ENCODE data around the gene NDFIP1. TPM values are rescaled to one million over a fixed set of nuclear protein-coding genes. Genes with fewer than 3 reads are reported as not detected.

Gene NDFIP1
- total and polyA plus RNA-seq, 2 donors (not counting 1 experiment from before 2014, with no cell fraction given), result 55.8 to 67.4 TPM

- Histone ChIP-seq H4K20me1 (ENCODE audit: control insufficient read depth, extremely low read depth, insufficient read depth, low read length) (no peaks in the 10 kb centered on the region), H3K4me2 (ENCODE audit: extremely low read depth, insufficient read depth, low read length) (no peak overlapping the region), H3K27ac (ENCODE audit: insufficient read depth, low read length) (no peak overlapping the region), H3K79me2 (ENCODE audit: control insufficient read depth, insufficient read depth, low read length) (no peaks in the 10 kb centered on the region), H2AFZ (ENCODE audit: low read length) (no peak overlapping the region), H3K9me3 (ENCODE audit: control insufficient read depth, insufficient read depth, low read depth, low read length) (no peaks in the 10 kb centered on the region), H3K4me1 (ENCODE audit: control insufficient read depth, extremely low read depth, insufficient read depth, low read length) (no peaks in the 10 kb centered on the region), H3K27me3 (ENCODE audit: control insufficient read depth, insufficient read depth, low read length) (no peaks in the 10 kb centered on the region), H3K9ac (ENCODE audit: insufficient read depth, low read length) (no peak overlapping the region), H3K36me3 (ENCODE audit: control insufficient read depth, insufficient read depth, low read length) (no peaks in the 10 kb centered on the region), H3K4me3 (replicated peaks in 1 of 4; ENCODE audit: control extremely low read depth in 1 of 4, insufficient read depth in 1 of 4, low read depth in 3 of 4, low read length in 4 of 4) (no peak overlapping the region)
- TF ChIP-seq EZH2 (IDR thresholded peaks at IDR 0.05; ENCODE audit: low read length, missing control alignments) (no peak), CTCF (conservative IDR thresholded peaks at IDR 0.05 in 1 of 2, IDR thresholded peaks at IDR 0.05 in 1 of 2; ENCODE audit: low read depth in 1 of 2, low read length in 2 of 2) (no peak)
- no peak for DNase-seq (ENCODE audit: low read depth in 2 of 2)
These were observed 12.8 kb upstream of the NDFIP1 start for GRCh38 chr5:142095651-142096330.

GRCh38 chr5:142096382-142096781 is 12.2 kb upstream of the NDFIP1 start:
- TF ChIP-seq CTCF (conservative IDR thresholded peaks at IDR 0.05 in 1 of 2, IDR thresholded peaks at IDR 0.05 in 1 of 2; ENCODE audit: low read depth in 1 of 2, low read length in 2 of 2) (no peak), EZH2 (IDR thresholded peaks at IDR 0.05; ENCODE audit: low read length, missing control alignments) (no peak)
- DNase-seq (ENCODE audit: low read depth in 2 of 2), result no peak
- no peaks in the 10 kb centered on the region for H3K9me3 ChIP-seq (ENCODE audit: control insufficient read depth, insufficient read depth, low read depth, low read length)

GRCh38 chr5:142097681-142098080 is 10.9 kb upstream of the NDFIP1 start:
- Histone ChIP-seq H4K20me1 (ENCODE audit: control insufficient read depth, extremely low read depth, insufficient read depth, low read length) (no peaks in the 10 kb centered on the region), H3K9me3 (ENCODE audit: control insufficient read depth, insufficient read depth, low read depth, low read length) (no peaks in the 10 kb centered on the region), H3K27me3 (ENCODE audit: control insufficient read depth, insufficient read depth, low read length) (no peaks in the 10 kb centered on the region), H3K36me3 (ENCODE audit: control insufficient read depth, insufficient read depth, low read length) (no peaks in the 10 kb centered on the region), H3K79me2 (ENCODE audit: control insufficient read depth, insufficient read depth, low read length) (no peaks in the 10 kb centered on the region), H3K4me2 (ENCODE audit: extremely low read depth, insufficient read depth, low read length) (no peak overlapping the region), H3K4me1 (ENCODE audit: control insufficient read depth, extremely low read depth, insufficient read depth, low read length) (no peaks in the 10 kb centered on the region), H3K27ac (ENCODE audit: insufficient read depth, low read length) (no peak overlapping the region), H2AFZ (ENCODE audit: low read length) (no peak overlapping the region), H3K4me3 (replicated peaks in 1 of 4; ENCODE audit: control extremely low read depth in 1 of 4, insufficient read depth in 1 of 4, low read depth in 3 of 4, low read length in 4 of 4) (no peak overlapping the region), H3K9ac (ENCODE audit: insufficient read depth, low read length) (no peak overlapping the region)
- DNase-seq (ENCODE audit: low read depth in 2 of 2), result no peak
- no peak for TF ChIP-seq EZH2 (IDR thresholded peaks at IDR 0.05; ENCODE audit: low read length, missing control alignments)
- no peak for TF ChIP-seq CTCF (conservative IDR thresholded peaks at IDR 0.05 in 1 of 2, IDR thresholded peaks at IDR 0.05 in 1 of 2; ENCODE audit: low read depth in 1 of 2, low read length in 2 of 2)

More at GRCh38 chr5:142096382-142096781, 12.2 kb upstream of the NDFIP1 start:
- no peak overlapping the region for H2AFZ ChIP-seq (ENCODE audit: low read length)
- no peaks in the 10 kb centered on the region for H4K20me1 ChIP-seq (ENCODE audit: control insufficient read depth, extremely low read depth, insufficient read depth, low read length)
- H3K4me2 ChIP-seq (ENCODE audit: extremely low read depth, insufficient read depth, low read length), result no peak overlapping the region
- H3K9ac ChIP-seq (ENCODE audit: insufficient read depth, low read length), result no peak overlapping the region
- H3K36me3 ChIP-seq (ENCODE audit: control insufficient read depth, insufficient read depth, low read length), result no peaks in the 10 kb centered on the region
- H3K79me2 ChIP-seq (ENCODE audit: control insufficient read depth, insufficient read depth, low read length), result no peaks in the 10 kb centered on the region
- no peaks in the 10 kb centered on the region for H3K4me1 ChIP-seq (ENCODE audit: control insufficient read depth, extremely low read depth, insufficient read depth, low read length)
- no peak overlapping the region for H3K27ac ChIP-seq (ENCODE audit: insufficient read depth, low read length)
- no peaks in the 10 kb centered on the region for H3K27me3 ChIP-seq (ENCODE audit: control insufficient read depth, insufficient read depth, low read length)
- H3K4me3 ChIP-seq (replicated peaks in 1 of 4; ENCODE audit: control extremely low read depth in 1 of 4, insufficient read depth in 1 of 4, low read depth in 3 of 4, low read length in 4 of 4), result no peak overlapping the region
